A549 (cell line): ENCODE measurements around the gene TBL1XR1. TPM values are rescaled to one million over a fixed set of nuclear protein-coding genes. Genes with fewer than 3 reads are reported as not detected.

Experiments used
- ATAC-seq, 2 experiments: fragments of 200-7000 bp in 1 of 2; fragments of >200 bp in 1 of 2; cut with Nextera tagmentation in 1 of 2; cut with Tn5 transposase in 1 of 2; 3 replicates each; pipeline versions ENCODE4 v1.8.0 to v1.9.1; 2018 to 2020; ENCODE audit warnings: mild to moderate bottlenecking in 1 of 2, moderate library complexity in 1 of 2
- CTCF ChIA-PET: fragments of 300-600 bp; sonication (Branson Sonifier 250); formaldehyde crosslinking; extraction: SDS; loops from one replicate; lab custom pipeline; 2021; ENCODE audit warnings: antibody characterized with exemption, inconsistent platforms; lab: Yijun Ruan, JAX
- POLR2A ChIA-PET: fragments of 350-600 bp; formaldehyde crosslinking; extraction: SDS; loops from one replicate; lab custom pipeline; 2021; ENCODE audit warnings: antibody characterized with exemption, inconsistent platforms; lab: Yijun Ruan, JAX
- DNase-seq, 2 experiments: peaks; one replicate each; pipeline versions ENCODE4 v3.0.0 to v3.0.0-alpha.2; 2011 to 2016; ENCODE audit warnings: low read depth in 1 of 2, low spot score in 1 of 2
- FAIRE-seq: peaks from 2 replicates; lab custom pipeline; 2011; peaks lifted over from hg19 to GRCh38; lab: Jason Lieb, UNC
- H3K27ac ChIP-seq, 2 experiments: fragments of >200 bp; sonication (Bioruptor Twin); formaldehyde crosslinking; 3 replicates each; pipeline ENCODE4 v1.5.1; 2016 to 2017
- H3K4me1 ChIP-seq: fragments of >200 bp; sonication (Bioruptor Twin); formaldehyde crosslinking; 3 replicates; pipeline ENCODE4 v1.6.1; 2016
- H3K4me2 ChIP-seq: fragments of >200 bp; sonication (Bioruptor Twin); formaldehyde crosslinking; 3 replicates; pipeline ENCODE4 v1.6.1; 2016
- H3K4me3 ChIP-seq: fragments of >200 bp; sonication (Bioruptor Twin); formaldehyde crosslinking; 3 replicates; pipeline ENCODE4 v1.5.1; 2016
- H3K9me3 ChIP-seq: fragments of >200 bp; sonication (Bioruptor Twin); formaldehyde crosslinking; 3 replicates; pipeline ENCODE4 v1.6.1; 2016
- ATOH8 ChIP-seq: fragments of 250-450 bp; sonication (Bioruptor Pico); IDR thresholded peaks from 2 replicates; pipeline ENCODE4 v1.5.0; 2020; ENCODE audit warnings: low read depth, mild to moderate bottlenecking, moderate library complexity
- BCL3 ChIP-seq: fragments of >200 bp; sonication (Bioruptor Twin); formaldehyde crosslinking; IDR thresholded peaks from 3 replicates; pipeline ENCODE4 v1.6.1; 2016
- CBX2 ChIP-seq: fragments of 200-600 bp; sonication (generic); IDR thresholded peaks from 2 replicates; pipeline ENCODE4 v1.6.1; 2016; ENCODE audit warnings: low read depth, mild to moderate bottlenecking, borderline replicate concordance
- CHD2 ChIP-seq: fragments of 150-350 bp; IDR thresholded peaks from 2 replicates; pipeline ENCODE4 v1.6.1; 2014; ENCODE audit warnings: low read length; ENCODE audit not compliant: partially characterized antibody
- E2F6 ChIP-seq: IDR thresholded peaks from 2 replicates; pipeline ENCODE4 v1.6.1; 2012; ENCODE audit warnings: low read depth, borderline replicate concordance
- EHMT2 ChIP-seq: fragments of 200-600 bp; sonication (generic); IDR thresholded peaks from 2 replicates; pipeline ENCODE4 v1.6.1; 2016; ENCODE audit warnings: antibody characterized with exemption, low read depth, mild to moderate bottlenecking, moderate library complexity
- EP300 ChIP-seq, 2 experiments: fragments of >200 bp; sonication (Bioruptor Twin); formaldehyde crosslinking; IDR thresholded peaks; 2 replicates in 1 of 2; 3 replicates in 1 of 2; pipeline ENCODE4 v1.6.1; 2016 to 2017
- FOSB ChIP-seq: fragments of 250-450 bp; sonication (Bioruptor Pico); IDR thresholded peaks from 2 replicates; pipeline ENCODE4 v1.5.0; 2020; ENCODE audit warnings: mild to moderate bottlenecking, moderate library complexity
- HDAC2 ChIP-seq: fragments of 200-600 bp; sonication (generic); IDR thresholded peaks from 2 replicates; pipeline ENCODE4 v1.6.1; 2016
- HOXA7 ChIP-seq: fragments of 250-450 bp; sonication (Bioruptor Pico); IDR thresholded peaks from 2 replicates; pipeline ENCODE4 v1.5.0; 2020; ENCODE audit warnings: mild to moderate bottlenecking, moderate library complexity
- HOXB13 ChIP-seq: fragments of 250-450 bp; sonication (Bioruptor Pico); IDR thresholded peaks from 2 replicates; pipeline ENCODE4 v1.5.0; 2020; ENCODE audit warnings: low read depth, mild to moderate bottlenecking, moderate library complexity
- JUN ChIP-seq, 2 experiments: fragments of >200 bp; sonication (Bioruptor Twin); formaldehyde crosslinking; IDR thresholded peaks; 2 replicates in 1 of 2; 3 replicates in 1 of 2; pipeline ENCODE4 v1.6.1; 2016 to 2017
- KDM1A ChIP-seq: fragments of 200-600 bp; sonication (generic); IDR thresholded peaks from 2 replicates; pipeline ENCODE4 v1.6.1; 2016; ENCODE audit warnings: low read depth, mild to moderate bottlenecking
- MYC ChIP-seq: IDR thresholded peaks from 2 replicates; pipeline ENCODE4 v1.6.1; 2012; ENCODE audit warnings: mild to moderate bottlenecking, inconsistent platforms, low read length, improper control_type of control experiment, borderline replicate concordance
- PBX3 ChIP-seq: IDR thresholded peaks from 2 replicates; pipeline ENCODE4 v1.6.1; 2012
- POLR2AphosphoS2 ChIP-seq: conservative IDR thresholded peaks from 2 replicates; pipeline ENCODE4 v1.6.1; 2012; ENCODE audit warnings: low read length, improper control_type of control experiment, inconsistent platforms
- RAD21 ChIP-seq, 2 experiments: fragments of >200 bp in 1 of 2; sonication (Bioruptor Twin) in 1 of 2; formaldehyde crosslinking in 1 of 2; IDR thresholded peaks in 1 of 2; conservative IDR thresholded peaks in 1 of 2; 2 replicates in 1 of 2; 3 replicates in 1 of 2; pipeline ENCODE4 v1.6.1; 2012 to 2018; ENCODE audit warnings: inconsistent platforms in 1 of 2
- RNF2 ChIP-seq: fragments of 200-600 bp; sonication (generic); IDR thresholded peaks from 2 replicates; pipeline ENCODE4 v1.6.1; 2016; ENCODE audit warnings: low read depth, mild to moderate bottlenecking, antibody characterized with exemption, moderate library complexity, borderline replicate concordance
- SMC3 ChIP-seq: fragments of >200 bp; sonication (Bioruptor Twin); formaldehyde crosslinking; IDR thresholded peaks from 3 replicates; pipeline ENCODE4 v1.6.1; 2018; ENCODE audit warnings: inconsistent platforms
- TFCP2L1 ChIP-seq: fragments of 250-450 bp; sonication (Bioruptor Pico); IDR thresholded peaks from 2 replicates; pipeline ENCODE4 v1.5.0; 2021; ENCODE audit warnings: mild to moderate bottlenecking
- USF2 ChIP-seq: fragments of 450-650 bp; IDR thresholded peaks from 2 replicates; pipeline ENCODE4 v1.6.1; 2014; ENCODE audit warnings: antibody characterized with exemption
- ZC3H11A ChIP-seq: fragments of 450-650 bp; IDR thresholded peaks from 2 replicates; pipeline ENCODE4 v1.6.1; 2014; ENCODE audit warnings: antibody characterized with exemption, mild to moderate bottlenecking
- WGBS: methylation state at CpG from one replicate; pipeline ENCODE4 v1.1.6; 2017; ENCODE audit errors: missing lambda C conversion rate; 5-methylcytosine and 5-hydroxymethylcytosine counted together
- polyA plus RNA-seq, 4 experiments: library from polyadenylated mRNA; depleted of rRNA in 3 of 4; stranded (reverse); fragments of >200 nt; fragmentation: RNase III in 1 of 4; extraction: RNeasy Plus Mini Kit Qiagen cat#74134 plus additional on column Dnase treatment in 1 of 4; gene quantifications; 2 replicates in 3 of 4; 3 replicates in 1 of 4; pipeline ENCODE4 v1.2.3, GENCODE V29; 2011 to 2017

The TBL1XR1 gene
- polyA plus RNA-seq, 2 of the 4 experiments (the other 2 are of a cell fraction), result 41.4 to 106 TPM

- H3K27ac ChIP-seq, result no peak overlapping the region
- H3K9me3 ChIP-seq, result no peaks in the 10 kb centered on the region
- H3K4me3 ChIP-seq, result no peak overlapping the region
- no peak for ATAC-seq
- no peak for DNase-seq
- no peak overlapping the region for H3K4me2 ChIP-seq
- TF ChIP-seq MYC (no peak), ATOH8 (CRISPR knock-in tag) (no peak), E2F6 (no peak), ZC3H11A (no peak)
- peaks cover 57% of the 10 kb centered on the region for H3K4me1 ChIP-seq
- POLR2A ChIA-PET, result no interaction called here
- no peak for FAIRE-seq
- WGBS, result 94% methylated on average over 2 of the region's 2 CpGs
- CTCF ChIA-PET, result no interaction called here
Measured at GRCh38 chr3:177145954-177146353, 51.3 kb downstream of the TBL1XR1 start.

- WGBS, result 56% methylated on average over 1 of the region's 1 CpG
- DNase-seq, result no peak
- CTCF ChIA-PET, result no interaction called here
- no peak overlapping the region for H3K27ac ChIP-seq
- TF ChIP-seq FOSB, result no peak
- no peak for TF ChIP-seq KDM1A
- TF ChIP-seq HOXB13 (CRISPR knock-in tag), result no peak
- TF ChIP-seq HDAC2, result no peak
- TF ChIP-seq, all 56 proteins: peak for 0
- ATAC-seq (no peak), FAIRE-seq (no peak)
- Histone ChIP-seq H3K4me1 (peaks cover 51% of the 10 kb centered on the region), H3K4me3 (no peak overlapping the region), H3K4me2 (0 out of 3 replicates have a peak overlapping the region, but pooled peaks have one; percentile 28), H3K9me3 (no peaks in the 10 kb centered on the region)
- POLR2A ChIA-PET, result no interaction called here
Measured at GRCh38 chr3:177145381-177145780, 51.9 kb downstream of the TBL1XR1 start.

- no peak for TF ChIP-seq CBX2
- TF ChIP-seq RNF2, result no peak
- TF ChIP-seq HOXA7 (CRISPR knock-in tag), result no peak
- no peak for TF ChIP-seq EHMT2
- no peak for TF ChIP-seq HOXB13 (CRISPR knock-in tag)
- TF ChIP-seq RAD21 (conservative IDR thresholded peaks at IDR 0.05 in 1 of 2, IDR thresholded peaks at IDR 0.05 in 1 of 2), result no peak
- no peak for TF ChIP-seq USF2
- TF ChIP-seq BCL3, result no peak
- TF ChIP-seq TFCP2L1 (CRISPR knock-in tag), result no peak
- TF ChIP-seq ZC3H11A, result no peak
- no peak for TF ChIP-seq EP300 (IDR thresholded peaks at IDR 0.05)
- TF ChIP-seq JUN (IDR thresholded peaks at IDR 0.05), result no peak
- TF ChIP-seq POLR2AphosphoS2, result no peak
- no peak for TF ChIP-seq CHD2
- no peak for TF ChIP-seq PBX3
- no peak for TF ChIP-seq SMC3
- TF ChIP-seq, all 56 proteins: peak for 0
- ATAC-seq (no peak), DNase-seq (no peak), FAIRE-seq (no peak)
- peaks cover 46% of the 10 kb centered on the region for H3K4me1 ChIP-seq
- 60% methylated on average over 3 of the region's 3 CpGs for WGBS
- ChIA-PET POLR2A (no interaction called here), CTCF (no interaction called here)
- H3K27ac ChIP-seq, result no peak overlapping the region
- H3K9me3 ChIP-seq, result no peaks in the 10 kb centered on the region
- no peak overlapping the region for H3K4me3 ChIP-seq
- H3K4me2 ChIP-seq, result 0 out of 3 replicates have a peak overlapping the region, but pooled peaks have one; percentile 28
Measured at GRCh38 chr3:177144922-177145321, 52.4 kb downstream of the TBL1XR1 start.
